ENCODE data around the gene ITPK1.

DNA sequence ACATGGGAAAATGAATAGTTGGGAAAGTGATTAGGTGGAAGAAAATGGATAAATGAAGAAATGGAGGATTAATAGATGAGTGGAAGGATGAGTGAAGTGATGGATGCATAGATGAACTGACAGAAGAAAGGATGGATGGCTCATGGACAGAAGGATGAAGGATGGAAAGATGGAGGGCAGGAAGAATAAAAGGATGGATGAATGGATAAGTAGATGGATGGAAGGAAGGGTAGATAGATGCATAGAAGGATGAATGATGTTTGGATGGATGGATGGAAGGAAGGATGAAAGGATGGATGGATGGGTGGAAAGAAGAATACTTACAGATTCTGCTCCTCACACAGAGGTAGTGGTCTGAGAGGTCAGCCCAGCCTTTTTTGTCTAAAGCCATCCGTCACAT lies 228.6 kb downstream of the ITPK1 start:
- TF ChIP-seq POLR2A (IDR thresholded peaks at IDR 0.05; ENCODE audit: low read depth) = no peak
- TF ChIP-seq, protein P1, sequence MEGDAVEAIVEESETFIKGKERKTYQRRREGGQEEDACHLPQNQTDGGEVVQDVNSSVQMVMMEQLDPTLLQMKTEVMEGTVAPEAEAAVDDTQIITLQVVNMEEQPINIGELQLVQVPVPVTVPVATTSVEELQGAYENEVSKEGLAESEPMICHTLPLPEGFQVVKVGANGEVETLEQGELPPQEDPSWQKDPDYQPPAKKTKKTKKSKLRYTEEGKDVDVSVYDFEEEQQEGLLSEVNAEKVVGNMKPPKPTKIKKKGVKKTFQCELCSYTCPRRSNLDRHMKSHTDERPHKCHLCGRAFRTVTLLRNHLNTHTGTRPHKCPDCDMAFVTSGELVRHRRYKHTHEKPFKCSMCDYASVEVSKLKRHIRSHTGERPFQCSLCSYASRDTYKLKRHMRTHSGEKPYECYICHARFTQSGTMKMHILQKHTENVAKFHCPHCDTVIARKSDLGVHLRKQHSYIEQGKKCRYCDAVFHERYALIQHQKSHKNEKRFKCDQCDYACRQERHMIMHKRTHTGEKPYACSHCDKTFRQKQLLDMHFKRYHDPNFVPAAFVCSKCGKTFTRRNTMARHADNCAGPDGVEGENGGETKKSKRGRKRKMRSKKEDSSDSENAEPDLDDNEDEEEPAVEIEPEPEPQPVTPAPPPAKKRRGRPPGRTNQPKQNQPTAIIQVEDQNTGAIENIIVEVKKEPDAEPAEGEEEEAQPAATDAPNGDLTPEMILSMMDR (IDR thresholded peaks at IDR 0.05) = no peak
- no peak for TF ChIP-seq POLR2AphosphoS5 (IDR thresholded peaks at IDR 0.05)
- TF ChIP-seq EP300 (IDR thresholded peaks at IDR 0.05) = no peak

Data from esophagus muscularis mucosa (tissue), 4 donors.